HepG2 (cell line): Measurements from ENCODE around the gene IFIT1B. TPM values are rescaled to one million over a fixed set of nuclear protein-coding genes. Genes with fewer than 3 reads are reported as not detected.

Source experiments
- CSRNP2 ChIP-seq: sonication (generic); formaldehyde crosslinking; conservative IDR thresholded peaks from 2 replicates; pipeline ENCODE4 v1.8.0; 2022; ENCODE audit warnings: low read depth, missing genetic modification reagents
- ELF4 ChIP-seq: sonication (generic); formaldehyde crosslinking; IDR thresholded peaks from 2 replicates; pipeline ENCODE4 v1.5.0; 2020; ENCODE audit warnings: missing genetic modification reagents, mild to moderate bottlenecking, moderate library complexity, borderline replicate concordance
- IRF2 ChIP-seq: IDR thresholded peaks from 2 replicates; pipeline ENCODE4 v1.6.1; 2018; ENCODE audit warnings: missing genetic modification reagents, missing compliant biosample characterization
- MLXIP ChIP-seq: sonication (generic); formaldehyde crosslinking; IDR thresholded peaks from 2 replicates; pipeline ENCODE4 v1.9.0; 2021; ENCODE audit warnings: missing genetic modification reagents, borderline replicate concordance
- NBN ChIP-seq: fragments of 450-650 bp; conservative IDR thresholded peaks from 2 replicates; pipeline ENCODE4 v1.6.1; 2017
- PITX1 ChIP-seq: sonication (generic); formaldehyde crosslinking; IDR thresholded peaks from 2 replicates; pipeline ENCODE4 v1.5.1; 2020; ENCODE audit warnings: mild to moderate bottlenecking, missing genetic modification reagents
- SRSF9 ChIP-seq: fragments of 200-400 bp; formaldehyde crosslinking; IDR thresholded peaks from 2 replicates; pipeline ENCODE4 v1.6.1; 2018; ENCODE audit warnings: borderline replicate concordance, mild to moderate bottlenecking, low read depth, low read length; ENCODE audit not compliant: insufficient read depth, poor library complexity, severe bottlenecking
- TMF1 ChIP-seq: sonication (generic); formaldehyde crosslinking; IDR thresholded peaks from 2 replicates; pipeline ENCODE4 v1.8.1; 2022; ENCODE audit warnings: low read depth, missing genetic modification reagents
- ZBTB37 ChIP-seq: sonication (generic); formaldehyde crosslinking; IDR thresholded peaks from 2 replicates; pipeline ENCODE4 v1.4.0; 2020; ENCODE audit warnings: mild to moderate bottlenecking, missing genetic modification reagents
- ZBTB49 ChIP-seq: sonication (generic); formaldehyde crosslinking; IDR thresholded peaks from 2 replicates; pipeline ENCODE4 v1.4.0; 2020; ENCODE audit warnings: missing genetic modification reagents, borderline replicate concordance
- ZFX ChIP-seq: sonication (generic); formaldehyde crosslinking; IDR thresholded peaks from 2 replicates; pipeline ENCODE4 v1.4.0; 2020; ENCODE audit warnings: mild to moderate bottlenecking, low read depth, missing genetic modification reagents, moderate library complexity
- ZNF570 ChIP-seq: sonication (generic); formaldehyde crosslinking; IDR thresholded peaks from 2 replicates; pipeline ENCODE4 v1.4.0; 2020; ENCODE audit warnings: mild to moderate bottlenecking, missing genetic modification reagents, borderline replicate concordance
- ZNF574 ChIP-seq: sonication (generic); formaldehyde crosslinking; IDR thresholded peaks from 2 replicates; pipeline ENCODE4 v1.4.0; 2020; ENCODE audit warnings: missing genetic modification reagents
- ZNF691 ChIP-seq: sonication (generic); formaldehyde crosslinking; IDR thresholded peaks from 2 replicates; pipeline ENCODE4 v1.4.0; 2020; ENCODE audit warnings: missing genetic modification reagents, low read depth, mild to moderate bottlenecking, borderline replicate concordance
- polyA plus RNA-seq, 8 experiments: library from polyadenylated mRNA; depleted of rRNA in 3 of 8; stranded (reverse) in 7 of 8; unstranded in 1 of 8; fragments of >200 nt; fragmentation: Illumina TruSeq in 4 of 8; extraction: Trizol in 4 of 8; gene quantifications; 2 replicates each; pipeline versions ENCODE4 v1.2.1 to v1.2.3, GENCODE V29; 2011 to 2016; ENCODE audit warnings: low read depth in 4 of 8, missing spikeins in 1 of 8, mixed read lengths in 1 of 8; ENCODE audit not compliant: insufficient read depth in 1 of 8
- total RNA-seq, 5 experiments: library from RNA; depleted of rRNA; stranded (reverse); fragments of >200 nt; fragmentation: Illumina TruSeq; extraction: Trizol; gene quantifications; 2 replicates each; pipeline ENCODE4 v1.2.3, GENCODE V29; 2016; ENCODE audit warnings: low read depth in 1 of 5

IFIT1B gene
- total and polyA plus RNA-seq, 2 of the 13 experiments (the other 11 are each of a cell fraction or from before 2014, with no cell fraction given) = not detected

- TF ChIP-seq ZBTB49 (CRISPR knock-in tag) = no peak
- 0 out of 2 replicates have a peak, but pooled peaks have one; percentile 36 for TF ChIP-seq ELF4 (CRISPR knock-in tag)
- no peak for TF ChIP-seq NBN
- no peak for TF ChIP-seq PITX1
- no peak for TF ChIP-seq TMF1 (CRISPR knock-in tag)
- no peak for TF ChIP-seq CSRNP2 (CRISPR knock-in tag)
- TF ChIP-seq ZBTB37 (CRISPR knock-in tag) = no peak
- TF ChIP-seq IRF2 (CRISPR knock-in tag) = peak; percentile 73
- TF ChIP-seq ZNF570 = no peak
- TF ChIP-seq ZNF574 (CRISPR knock-in tag) = no peak
- TF ChIP-seq ZFX = peak; percentile 88
- TF ChIP-seq MLXIP (CRISPR knock-in tag) = no peak
- TF ChIP-seq ZNF691 (CRISPR knock-in tag) = 0 out of 2 replicates have a peak, but pooled peaks have one; percentile 38
- TF ChIP-seq SRSF9 = no peak
These were observed 36.5 kb downstream of the IFIT1B start, which contains the start of gene IFIT5 (continued) for GRCh38 chr10:89414146-89414878.
